HG02884 (cell line): ENCODE results near the gene SHROOM3.
"Not testable (repeated sequence)": the region's sequence is repeated elsewhere in the genome, so short reads cannot be mapped to it uniquely, and the experiment has no call there.

ENCODE experiments used
- ATAC-seq: cut with Tn5 transposase; IDR thresholded peaks from one replicate; pipeline ENCODE4 v1.9.1; 2021; ENCODE audit warnings: mild to moderate bottlenecking, moderate library complexity; ENCODE audit not compliant: unreplicated experiment

The SHROOM3 gene

GRCh38 chr4:76443376-76443775 is 8.3 kb downstream of the SHROOM3 start:
- ATAC-seq = no peak

- no peak for ATAC-seq
These were observed 10.9 kb downstream of the SHROOM3 start for GRCh38 chr4:76445911-76446310.

GRCh38 chr4:76447393-76447851 is 12.4 kb downstream of the SHROOM3 start:
- no peak for ATAC-seq

GRCh38 chr4:76448211-76448610 is 13.2 kb downstream of the SHROOM3 start:
- ATAC-seq = no peak

GRCh38 chr4:76449362-76449767 is 14.3 kb downstream of the SHROOM3 start:
- no peak for ATAC-seq

GRCh38 chr4:76449833-76450232 is 14.8 kb downstream of the SHROOM3 start:
- no peak for ATAC-seq

GRCh38 chr4:76453232-76453631 is 18.2 kb downstream of the SHROOM3 start:
- ATAC-seq = no peak

GRCh38 chr4:76454073-76454472 is 19.0 kb downstream of the SHROOM3 start:
- ATAC-seq = not testable (repeated sequence)

GRCh38 chr4:76457885-76458284 is 22.9 kb downstream of the SHROOM3 start:
- no peak for ATAC-seq

- ATAC-seq = no peak
These were observed 23.3 kb downstream of the SHROOM3 start for GRCh38 chr4:76458297-76458696.

GRCh38 chr4:76458825-76459224 is 23.8 kb downstream of the SHROOM3 start:
- no peak for ATAC-seq

GRCh38 chr4:76459291-76459723 is 24.3 kb downstream of the SHROOM3 start:
- no peak for ATAC-seq

GRCh38 chr4:76463568-76463967 is 28.5 kb downstream of the SHROOM3 start:
- no peak for ATAC-seq

GRCh38 chr4:76470064-76470463 is 35.0 kb downstream of the SHROOM3 start:
- no peak for ATAC-seq

- ATAC-seq = no peak
These were observed 35.5 kb downstream of the SHROOM3 start for GRCh38 chr4:76470532-76470931.

GRCh38 chr4:76476571-76476970 is 41.5 kb downstream of the SHROOM3 start:
- ATAC-seq = no peak

- ATAC-seq = no peak
These were observed 49.6 kb downstream of the SHROOM3 start for GRCh38 chr4:76484654-76485053.

GRCh38 chr4:76485450-76485849 is 50.4 kb downstream of the SHROOM3 start:
- ATAC-seq = no peak

GRCh38 chr4:76486588-76487276 is 51.7 kb downstream of the SHROOM3 start:
- ATAC-seq = no peak

GRCh38 chr4:76487621-76488020 is 52.6 kb downstream of the SHROOM3 start:
- no peak for ATAC-seq

- no peak for ATAC-seq
These were observed 53.4 kb downstream of the SHROOM3 start for GRCh38 chr4:76488455-76488854.

GRCh38 chr4:76488888-76489685 is 54.1 kb downstream of the SHROOM3 start:
- no peak for ATAC-seq
